GM19239 (cell line): ENCODE measurements around the gene KRT9.
"Not testable (repeated sequence)": the region's sequence is repeated elsewhere in the genome, so short reads cannot be mapped to it uniquely, and the experiment has no call there.

Experiments used
- DNase-seq: peaks from one replicate; pipeline ENCODE4 v3.0.0; 2011; ENCODE audit warnings: low spot score; ENCODE audit not compliant: insufficient read length
- FAIRE-seq: peaks from 2 replicates; lab custom pipeline; 2011; peaks lifted over from hg19 to GRCh38; lab: Jason Lieb, UNC

Gene KRT9

DNA sequence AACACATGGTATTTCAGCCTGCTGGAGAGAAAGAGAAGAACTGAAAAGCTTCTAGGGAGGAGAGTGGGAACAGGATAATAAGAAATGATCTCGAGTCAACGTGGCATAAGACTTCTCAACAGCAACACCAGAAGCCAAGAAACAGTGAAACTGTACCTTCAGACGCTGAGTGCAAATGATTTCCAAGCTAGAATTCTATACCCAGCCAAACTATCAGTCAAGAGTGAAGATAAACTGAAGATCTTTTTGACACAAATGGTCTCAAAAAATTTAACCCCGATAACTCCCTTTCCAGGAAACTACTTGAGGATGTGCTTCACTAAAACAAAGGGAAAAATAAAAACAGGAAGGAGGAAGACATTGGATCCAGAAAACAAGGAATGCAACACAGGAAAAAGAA is 35.1 kb upstream of the KRT9 start:
- DNase-seq, FAIRE-seq: not testable (repeated sequence)

DNA sequence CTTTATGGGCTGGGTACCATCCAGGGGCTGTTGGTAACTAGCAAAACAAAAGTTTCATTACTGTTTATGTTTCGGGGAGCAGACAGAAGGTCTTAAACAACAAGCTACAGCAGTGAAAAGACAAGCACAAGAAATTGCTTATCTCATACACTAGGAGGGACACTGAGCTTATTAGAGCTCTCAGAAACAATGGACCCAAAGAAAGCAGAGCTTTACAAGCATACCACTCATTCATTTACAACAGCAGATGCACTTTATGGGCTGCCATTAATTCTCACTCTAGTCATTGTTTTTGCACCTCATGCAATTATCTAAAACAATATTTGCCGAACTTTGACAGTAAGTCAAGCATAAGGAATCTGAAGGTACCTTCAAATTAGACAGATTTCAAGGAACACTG is 30.7 kb upstream of the KRT9 start:
- DNase-seq (no peak), FAIRE-seq (no peak)

DNA sequence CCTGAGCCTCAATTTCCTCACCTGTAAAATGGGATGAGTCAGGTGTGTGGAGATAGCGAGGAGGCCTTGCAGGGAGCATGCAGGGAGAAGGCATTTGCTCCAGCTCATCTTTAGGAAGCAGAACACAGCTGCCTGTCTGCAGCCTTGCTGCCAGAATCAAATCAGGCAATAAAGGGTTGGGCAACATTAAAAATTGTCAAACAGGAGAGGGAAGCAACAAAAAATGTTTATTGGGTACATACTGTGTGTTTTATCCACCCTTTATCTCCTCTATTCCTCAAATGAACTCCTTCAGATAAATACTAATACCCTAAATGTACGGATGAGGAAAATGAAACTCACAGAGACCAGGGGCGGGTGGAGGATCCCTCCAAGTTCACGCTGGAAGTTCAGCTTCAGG is 28.5 kb upstream of the KRT9 start:
- FAIRE-seq (no peak), DNase-seq (no peak)

DNA sequence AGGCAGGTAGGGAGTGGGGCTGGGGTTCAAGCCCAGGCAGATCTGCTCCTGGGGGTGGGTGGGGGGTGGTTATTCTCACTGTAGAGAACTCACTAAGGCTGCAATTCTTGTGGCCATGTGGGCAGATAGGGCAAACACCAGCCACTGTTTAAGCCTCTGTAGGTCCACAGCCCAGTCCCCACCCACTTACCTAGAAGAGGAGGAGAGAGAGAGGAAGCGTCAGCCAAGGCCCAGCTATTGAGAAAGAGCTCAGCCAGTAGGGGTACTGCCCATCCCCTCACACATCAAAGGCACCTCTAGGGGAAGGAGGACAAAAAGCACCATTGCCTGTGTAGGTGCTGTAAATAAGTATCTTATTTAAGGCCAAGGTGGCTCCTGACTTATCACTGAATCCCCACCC is 27.8 kb upstream of the KRT9 start:
- FAIRE-seq (no peak), DNase-seq (no peak)

DNA sequence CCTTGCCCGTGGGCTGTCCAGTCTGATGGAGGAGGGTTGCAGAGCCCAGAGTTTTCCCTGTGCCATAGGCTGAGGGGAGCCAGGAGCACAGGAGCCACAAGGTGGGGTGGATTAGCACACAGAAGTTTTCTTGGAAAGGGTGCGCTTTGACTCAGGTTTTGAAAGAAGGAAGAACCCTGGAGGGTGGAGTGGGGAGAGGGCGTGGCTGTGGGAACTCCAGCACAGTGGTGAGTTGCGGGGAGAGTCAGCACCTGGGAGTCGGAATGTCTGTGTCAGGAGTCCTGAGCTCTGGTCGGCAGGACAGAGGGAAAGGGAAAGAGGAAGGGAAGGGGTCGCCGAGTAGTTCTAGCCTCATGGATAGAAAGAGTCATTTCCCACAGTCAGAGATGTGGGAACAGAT is 23.7 kb upstream of the KRT9 start:
- FAIRE-seq, result no peak

DNA sequence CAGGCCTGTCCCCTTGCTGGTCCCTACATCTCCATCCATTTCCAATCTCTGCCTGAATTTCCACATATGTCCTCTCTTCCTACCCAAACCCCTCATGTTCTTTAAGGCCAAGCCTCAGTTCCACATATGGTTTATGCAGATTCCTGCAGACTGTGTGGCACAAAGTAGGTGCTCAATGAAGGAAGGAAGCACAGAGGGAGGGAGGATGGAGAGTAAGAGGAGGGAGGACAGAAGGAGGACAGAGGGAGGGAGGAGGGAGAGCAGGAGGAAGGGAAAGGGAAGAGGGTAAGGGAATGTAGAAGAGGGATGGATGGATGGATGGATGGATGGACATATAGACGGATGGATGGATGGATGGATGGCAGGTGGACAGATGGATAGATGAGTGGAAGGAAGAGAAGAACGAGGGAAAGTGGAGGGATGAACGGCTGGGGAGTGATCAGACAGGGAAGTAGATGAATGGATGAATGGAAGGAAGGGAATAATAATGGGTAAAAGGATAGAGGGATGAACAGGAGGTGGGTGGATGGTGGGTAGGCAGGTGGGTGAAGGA is 22.6 kb upstream of the KRT9 start:
- FAIRE-seq, result no peak
- DNase-seq, result no peak

More for the DNA sequence above, 23.7 kb upstream of the KRT9 start:
- no peak for DNase-seq

DNA sequence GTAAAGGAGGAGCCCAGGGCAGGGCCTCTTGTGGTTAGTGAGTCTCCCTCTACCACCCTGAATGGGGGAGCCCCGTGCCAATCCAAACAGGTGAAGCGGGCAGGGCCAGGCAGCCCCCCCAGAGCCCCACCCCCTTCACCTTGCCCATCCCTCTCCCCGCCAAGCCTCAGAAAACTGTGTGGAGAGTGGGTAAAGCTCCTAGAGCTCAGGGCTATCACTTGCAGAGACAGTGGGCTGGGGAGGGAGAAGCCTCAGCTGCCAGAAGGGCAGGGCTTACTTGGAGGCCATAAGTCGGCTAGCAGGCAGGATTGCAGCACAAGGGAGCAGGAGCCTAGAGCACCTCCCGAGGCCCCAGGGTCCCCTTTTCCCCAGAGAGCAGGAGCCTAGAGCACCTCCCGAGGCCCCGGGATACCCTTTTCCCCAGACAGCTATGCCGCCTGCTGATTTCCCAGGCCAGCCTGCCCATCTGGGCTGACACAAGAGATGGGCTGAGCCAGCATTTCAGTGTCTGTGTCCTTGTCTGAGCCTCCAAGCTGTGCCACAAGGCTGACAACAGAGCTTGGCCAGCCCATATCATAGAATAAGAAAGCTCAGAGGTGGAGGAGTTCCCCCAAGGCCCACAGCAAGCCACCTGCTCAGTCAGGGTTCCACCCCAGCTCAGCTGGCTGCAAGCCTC is 21.6 kb upstream of the KRT9 start:
- DNase-seq, result no peak
- FAIRE-seq, result no peak

DNA sequence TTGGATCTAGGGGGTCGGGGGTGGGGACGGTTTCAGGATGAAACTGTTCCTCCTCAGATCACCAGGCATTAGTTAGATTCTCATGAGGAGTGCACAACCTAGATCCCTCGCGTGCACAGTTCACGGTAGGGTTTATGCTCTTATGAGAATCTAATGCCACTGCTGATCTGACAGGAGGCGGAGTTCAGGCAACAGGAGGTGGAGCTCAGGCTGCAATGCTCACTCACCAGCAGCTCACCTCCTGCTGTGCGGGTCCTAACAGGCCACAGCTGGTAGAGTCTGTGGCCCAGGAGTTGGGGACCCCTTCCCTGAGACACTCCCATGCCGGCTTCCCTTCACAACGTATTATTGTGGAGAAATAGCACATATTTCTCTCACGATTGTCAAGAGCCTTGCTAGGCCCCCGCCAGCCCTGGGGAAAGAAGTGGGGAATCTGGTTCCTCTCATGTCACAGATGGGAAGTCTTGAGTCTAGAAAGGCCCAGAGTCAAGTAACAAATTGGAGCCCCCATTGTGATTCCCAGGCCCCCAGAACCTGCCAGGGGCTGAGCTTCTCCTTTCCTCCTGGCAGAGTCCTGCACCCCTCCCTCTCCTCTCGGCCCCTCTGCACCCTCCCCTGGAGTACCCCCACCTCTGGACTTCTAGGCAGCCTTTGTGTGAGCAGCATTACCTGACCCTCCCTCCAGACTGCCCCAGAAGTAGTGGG is 20.9 kb upstream of the KRT9 start:
- no peak for FAIRE-seq

DNA sequence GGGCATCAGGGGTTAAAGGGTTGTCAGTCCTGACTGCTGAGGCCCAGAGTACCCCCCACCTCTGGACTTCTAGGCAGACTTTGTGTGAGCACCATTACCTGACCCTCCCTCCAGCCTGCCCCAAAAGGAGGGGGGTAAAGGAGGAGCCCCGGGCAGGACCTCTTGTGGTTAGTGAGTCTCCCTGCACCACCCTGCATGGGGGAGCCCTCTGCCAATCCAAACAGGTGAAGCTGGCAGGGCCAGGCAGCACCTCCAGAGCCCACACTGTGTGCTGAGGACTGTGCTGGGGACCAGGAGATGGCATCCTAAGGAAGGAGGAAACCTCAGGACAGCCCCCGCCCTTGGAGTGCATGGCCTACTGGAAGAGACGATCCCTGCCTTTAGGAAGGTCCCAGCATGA is 17.4 kb upstream of the KRT9 start:
- DNase-seq, result no peak
- no peak for FAIRE-seq

More for the DNA sequence above, 20.9 kb upstream of the KRT9 start:
- DNase-seq, result no peak

DNA sequence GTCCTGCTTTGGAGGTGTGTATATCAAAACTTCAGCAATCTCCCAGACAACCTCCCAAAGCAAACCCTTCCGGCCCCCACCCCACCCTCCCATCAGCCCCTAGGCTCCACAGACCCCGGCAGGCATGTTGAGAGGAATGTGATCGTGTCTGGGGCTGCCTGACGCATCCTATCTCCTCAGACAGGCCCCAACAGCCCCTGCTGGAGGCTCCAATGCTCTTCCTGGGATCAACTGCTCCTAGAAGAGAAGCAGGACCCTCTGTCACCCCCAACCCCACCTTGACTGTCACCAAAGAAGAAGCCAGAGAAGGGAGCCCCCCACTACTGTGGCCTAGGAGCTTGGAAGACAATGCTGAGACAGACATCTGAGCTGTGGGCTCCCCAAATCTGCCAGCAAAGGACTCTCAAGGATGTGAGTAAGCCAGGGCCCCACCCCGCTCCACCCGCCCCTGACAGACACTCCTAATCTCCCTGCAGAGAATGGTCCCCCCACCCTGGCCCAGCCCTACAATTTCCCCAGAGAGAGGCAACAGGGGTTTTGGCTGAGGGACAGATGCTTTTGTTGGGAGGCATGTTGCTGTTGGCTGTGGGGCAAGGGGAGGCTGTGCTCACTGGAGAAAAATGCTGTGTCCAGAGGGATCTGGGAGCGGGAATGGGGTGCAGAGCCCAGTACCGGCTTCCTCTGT is 16.4 kb upstream of the KRT9 start:
- DNase-seq, result no peak
- FAIRE-seq, result no peak

DNA sequence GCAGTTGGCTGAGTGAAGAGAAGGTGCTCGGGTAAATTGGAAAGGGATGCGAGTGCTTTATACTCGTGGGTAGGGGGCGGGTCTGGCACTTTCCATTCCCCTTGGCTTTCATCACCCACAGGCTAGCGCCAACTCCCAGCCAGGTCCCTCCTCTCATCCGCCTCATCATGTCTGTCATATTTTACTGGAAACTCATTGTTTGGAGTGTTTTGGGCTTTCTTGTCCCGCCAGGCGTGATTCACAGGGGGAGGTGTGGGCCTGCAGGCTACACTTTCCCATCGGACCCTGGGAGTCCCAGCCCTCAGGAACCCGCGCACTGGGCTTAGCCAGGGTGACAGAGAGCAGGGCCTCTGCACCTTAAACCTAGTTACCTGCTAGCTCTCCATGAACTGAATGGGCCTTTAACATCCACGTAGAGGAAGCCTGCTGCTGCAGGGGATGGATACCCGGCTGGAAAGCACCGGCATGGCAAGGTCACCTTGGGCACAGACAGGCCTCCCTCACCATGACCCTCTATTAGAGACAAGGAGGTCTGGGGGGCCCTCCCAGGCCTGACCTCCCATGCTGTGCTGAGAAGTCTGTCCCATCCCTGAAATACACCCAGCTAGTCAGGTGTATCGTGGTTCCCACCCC is 15.1 kb upstream of the KRT9 start, which contains the start of gene KRT14:
KRT14 (minus strand) TSS at position 33 of the 633 bp plus-strand sequence. CDS start 61 bp downstream, outside the sequence.
- DNase-seq, result no peak
- no peak for FAIRE-seq

DNA sequence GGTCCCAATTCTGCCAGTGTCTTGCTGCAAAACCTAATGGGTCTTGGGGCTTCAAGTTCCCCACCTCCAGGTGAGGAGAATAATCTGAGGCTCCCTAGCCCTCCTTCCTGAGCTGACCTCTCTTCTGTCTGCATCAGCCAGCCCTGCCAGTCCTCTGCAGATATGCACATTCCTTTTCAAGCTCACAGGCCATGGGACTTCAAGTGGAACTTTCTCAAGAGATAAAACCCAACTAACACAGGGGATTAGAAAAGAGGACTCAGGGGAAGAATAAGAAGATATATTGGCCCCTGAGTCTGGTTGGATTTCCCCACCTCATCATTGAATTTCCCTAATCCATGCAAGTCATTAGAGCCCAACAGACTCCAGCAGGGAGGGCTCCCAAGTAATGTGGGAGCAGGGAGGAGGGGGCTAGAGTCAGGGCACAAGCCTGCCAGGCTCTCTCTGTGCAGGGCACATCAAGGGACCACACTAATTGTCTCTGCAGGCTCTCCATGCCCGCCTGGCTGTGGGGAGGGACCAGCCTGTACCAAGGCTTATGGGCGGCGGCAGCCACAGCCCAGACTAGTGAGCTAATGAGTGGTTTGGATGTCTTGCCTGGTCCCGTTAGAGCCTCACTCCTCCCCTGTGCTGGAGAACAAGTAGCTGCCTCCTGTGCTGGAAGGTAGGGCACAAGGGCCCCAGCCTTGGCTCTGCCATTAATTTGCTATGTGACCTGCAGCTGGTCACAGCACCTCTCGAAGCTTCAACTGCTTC is 13.6 kb upstream of the KRT9 start:
- no peak for DNase-seq
- no peak for FAIRE-seq

DNA sequence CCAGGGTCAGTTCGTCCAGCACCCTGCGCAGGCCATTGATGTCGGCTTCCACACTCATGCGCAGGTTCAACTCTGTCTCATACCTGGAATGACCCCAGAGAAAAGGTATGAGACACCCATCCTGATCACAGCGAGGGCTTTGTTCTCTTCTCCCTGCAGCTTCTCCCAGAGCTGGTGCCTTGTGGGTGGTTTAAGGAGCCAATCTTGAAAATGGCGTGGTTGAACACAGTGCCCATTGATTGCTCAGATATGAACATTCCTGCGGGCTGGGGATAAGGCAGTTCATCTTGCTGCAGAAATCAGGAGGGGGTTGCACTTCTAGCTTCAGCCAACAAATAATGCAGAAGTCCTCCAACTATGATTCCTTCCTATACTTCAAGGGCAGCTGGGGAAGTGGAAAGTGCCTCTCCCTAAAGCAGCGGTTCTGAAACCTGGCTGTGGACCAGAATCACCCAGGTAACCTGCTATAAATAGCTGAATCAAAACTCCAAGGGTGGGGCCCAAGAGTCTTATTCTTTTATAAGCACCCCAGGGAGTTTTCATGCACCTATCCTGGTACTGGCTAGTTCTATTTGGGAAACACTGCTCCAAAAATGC is 12.6 kb upstream of the KRT9 start:
- not testable (repeated sequence) for FAIRE-seq, DNase-seq

DNA sequence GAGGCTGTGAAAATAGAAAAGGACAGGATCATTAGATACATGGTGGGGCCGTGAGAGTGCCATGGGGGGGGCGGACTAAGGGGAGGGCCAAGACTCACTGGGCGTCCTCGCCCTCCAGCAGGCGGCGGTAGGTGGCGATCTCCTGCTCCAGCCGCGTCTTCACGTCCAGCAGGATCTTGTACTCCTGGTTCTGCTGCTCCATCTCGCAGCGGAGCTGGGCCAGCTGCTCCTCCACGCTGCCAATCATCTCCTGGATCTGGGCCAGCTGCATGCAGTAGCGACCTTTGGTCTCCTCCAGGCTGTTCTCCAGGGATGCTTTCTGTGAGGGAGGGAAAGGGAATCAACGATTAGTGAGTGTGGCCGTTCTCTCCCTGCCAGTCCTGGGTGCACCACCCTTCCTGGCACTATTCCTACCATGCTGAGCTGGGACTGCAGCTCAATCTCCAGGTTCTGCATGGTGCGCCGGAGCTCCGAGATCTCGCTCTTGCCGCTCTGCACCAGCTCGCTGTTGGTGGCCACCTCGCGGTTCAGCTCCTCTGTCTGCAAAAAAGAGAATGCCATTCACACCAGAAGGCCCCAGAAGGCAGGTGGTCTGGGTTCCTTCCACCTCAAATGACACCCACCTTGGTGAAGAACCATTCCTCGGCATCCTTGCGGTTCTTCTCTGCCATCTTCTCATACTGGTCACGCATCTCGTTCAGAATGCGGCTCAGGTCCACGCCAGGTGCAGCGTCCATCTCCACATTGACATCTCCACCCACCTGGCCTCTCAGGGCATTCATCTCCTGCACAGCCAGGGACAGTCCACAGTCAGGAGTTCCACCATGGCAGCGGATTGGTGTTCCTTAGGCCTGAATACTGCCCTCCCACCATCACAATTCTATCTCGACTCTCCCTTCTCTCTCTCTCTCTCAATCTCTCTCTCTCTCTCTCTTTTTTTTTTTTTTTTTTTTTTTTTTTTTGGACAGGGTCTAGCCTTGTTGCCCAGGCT is 11.6 kb upstream of the KRT9 start:
- FAIRE-seq, result no peak
- no peak for DNase-seq

DNA sequence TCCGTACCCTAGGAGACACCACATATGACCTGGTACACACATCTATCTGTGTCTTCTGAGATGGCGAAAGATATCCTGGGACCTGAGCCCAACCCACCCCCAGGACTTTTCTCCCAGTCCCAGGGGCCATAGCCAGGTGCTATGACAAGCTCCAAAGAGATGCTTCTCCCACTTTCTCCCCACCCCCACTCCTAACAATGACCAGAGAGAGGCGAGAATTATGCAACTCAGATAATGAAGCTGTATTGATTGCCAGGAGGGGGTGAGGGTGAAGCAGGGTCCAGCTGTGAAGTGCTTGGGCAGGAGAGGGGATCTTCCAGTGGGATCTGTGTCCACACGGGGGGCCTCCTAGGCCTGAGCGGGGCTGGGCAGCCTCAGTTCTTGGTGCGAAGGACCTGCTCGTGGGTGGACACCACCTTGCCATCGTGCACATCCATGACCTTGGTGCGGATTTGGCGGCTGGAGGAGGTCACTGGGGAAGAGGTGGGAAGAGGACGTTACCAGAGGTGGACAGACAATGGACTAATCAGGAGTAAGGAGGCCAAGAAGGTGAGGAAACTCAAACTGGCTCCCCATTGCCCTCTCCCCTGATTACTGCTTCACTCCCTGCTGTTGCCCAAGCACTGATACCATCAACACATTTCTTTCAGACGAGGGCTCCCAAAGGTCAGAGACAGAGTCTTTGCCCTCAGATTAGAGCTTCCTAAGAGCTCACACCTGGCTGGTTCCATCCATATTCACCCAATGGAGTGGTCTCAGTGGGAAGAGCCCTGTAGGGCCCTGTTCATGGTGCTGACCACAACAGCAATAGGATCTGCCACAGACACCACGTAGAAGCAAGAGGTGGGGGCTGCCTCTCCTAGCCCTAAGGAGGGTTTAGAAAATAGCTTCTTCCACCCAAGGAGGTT is 10.5 kb upstream of the KRT9 start:
- DNase-seq, FAIRE-seq: not testable (repeated sequence)

DNA sequence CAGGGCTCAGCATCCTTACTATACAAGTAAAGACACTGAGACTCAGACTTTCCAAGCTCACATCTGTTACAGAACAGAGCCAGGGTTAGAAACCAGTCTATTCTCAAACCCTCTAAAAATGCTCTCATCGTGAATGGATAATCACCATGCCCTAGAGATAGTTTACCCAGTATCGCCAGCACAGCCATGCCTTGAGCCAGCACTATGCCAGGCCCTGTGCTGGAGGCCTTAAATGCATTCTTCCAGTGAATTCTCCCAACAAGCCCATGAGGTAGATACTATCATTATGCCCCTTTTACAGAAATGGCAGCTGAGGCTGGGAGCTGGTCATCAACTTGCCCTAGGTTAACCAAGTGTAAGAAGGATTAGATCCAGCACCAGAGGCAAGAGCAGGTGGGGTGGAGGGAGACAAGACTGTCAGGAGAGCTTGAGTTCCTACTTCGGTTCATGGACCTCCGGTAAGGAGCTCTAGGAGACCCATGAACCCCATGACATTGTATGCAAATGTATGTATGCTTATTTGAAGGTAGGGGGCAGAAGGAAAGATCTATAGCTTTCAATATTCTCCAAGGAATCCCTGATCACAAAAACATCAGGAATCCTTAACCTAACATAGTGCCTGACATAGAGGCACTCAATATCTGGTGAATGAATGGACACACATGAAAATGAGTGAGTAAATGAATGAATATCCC is 9.7 kb upstream of the KRT9 start:
- no peak for FAIRE-seq
- DNase-seq, result no peak
